Keratinocyte (primary cell): ENCODE data around the gene RAI2. TPM values are rescaled to one million over a fixed set of nuclear protein-coding genes. Genes with fewer than 3 reads are reported as not detected.

ENCODE experiments used
- DNase-seq: peaks from one replicate; pipeline ENCODE4 v3.0.0-alpha.2; 2011; ENCODE audit warnings: low read depth, missing footprints, low spot score
- FAIRE-seq: peaks from 2 replicates; lab custom pipeline; 2011; peaks lifted over from hg19 to GRCh38; lab: Jason Lieb, UNC
- H2AFZ ChIP-seq: 2 replicates; pipeline ENCODE4 v1.6.0; 2012; ENCODE audit warnings: low read length, control low read depth, inconsistent platforms; ENCODE audit not compliant: control insufficient read depth
- H3K27ac ChIP-seq: 2 replicates; pipeline ENCODE4 v1.5.1; 2011; ENCODE audit warnings: low read length; ENCODE audit not compliant: control insufficient read depth, insufficient read depth
- H3K27me3 ChIP-seq: 3 replicates; pipeline ENCODE4 v1.6.0; 2011; ENCODE audit warnings: low read length; ENCODE audit not compliant: control insufficient read depth, insufficient read depth; ENCODE audit errors: extremely low read depth
- H3K36me3 ChIP-seq, 2 experiments: 2 replicates in 1 of 2; 3 replicates in 1 of 2; pipeline ENCODE4 v1.5.1; 2011; ENCODE audit warnings: low read length in 2 of 2, mild to moderate bottlenecking in 1 of 2; ENCODE audit not compliant: control insufficient read depth in 2 of 2, insufficient read depth in 2 of 2; ENCODE audit errors: extremely low read depth in 1 of 2
- H3K4me1 ChIP-seq: 3 replicates; pipeline ENCODE4 v1.5.1; 2011; ENCODE audit warnings: low read length; ENCODE audit not compliant: control insufficient read depth, insufficient read depth; ENCODE audit errors: extremely low read depth
- H3K4me2 ChIP-seq: 3 replicates; pipeline ENCODE4 v1.6.0; 2011; ENCODE audit warnings: low read depth, low read length; ENCODE audit not compliant: control insufficient read depth, insufficient read depth; ENCODE audit errors: extremely low read depth
- H3K4me3 ChIP-seq, 3 experiments: fragments of 200-600 bp in 1 of 3; sonication (generic) in 1 of 3; 2 replicates in 2 of 3; 3 replicates in 1 of 3; pipeline ENCODE4 v1.5.1; 2011 to 2016; ENCODE audit warnings: low read length in 3 of 3, mild to moderate bottlenecking in 3 of 3, control low read depth in 2 of 3, inconsistent platforms in 1 of 3, low read depth in 1 of 3, mixed read lengths in 1 of 3, mixed run types in 1 of 3, moderate library complexity in 1 of 3; ENCODE audit not compliant: control insufficient read depth in 2 of 3, insufficient read depth in 2 of 3; ENCODE audit errors: extremely low read depth in 1 of 3
- H3K79me2 ChIP-seq: 2 replicates; pipeline ENCODE4 v1.6.0; 2012; ENCODE audit warnings: low read length; ENCODE audit not compliant: control insufficient read depth, insufficient read depth
- H3K9ac ChIP-seq: 3 replicates; pipeline ENCODE4 v1.6.0; 2011; ENCODE audit warnings: low read length; ENCODE audit not compliant: control insufficient read depth, insufficient read depth; ENCODE audit errors: extremely low read depth
- H3K9me1 ChIP-seq: 3 replicates; pipeline ENCODE4 v1.6.0; 2011; ENCODE audit warnings: low read length; ENCODE audit not compliant: control insufficient read depth, insufficient read depth; ENCODE audit errors: extremely low read depth
- H3K9me3 ChIP-seq: 2 replicates; pipeline ENCODE4 v1.5.1; 2012; ENCODE audit warnings: low read depth, low read length; ENCODE audit not compliant: control insufficient read depth
- H4K20me1 ChIP-seq: 3 replicates; pipeline ENCODE4 v1.6.0; 2011; ENCODE audit warnings: low read length; ENCODE audit not compliant: control insufficient read depth, insufficient read depth; ENCODE audit errors: extremely low read depth
- EZH2 ChIP-seq: IDR thresholded peaks from one replicate; pipeline ENCODE4 v1.6.1; 2012; ENCODE audit warnings: inconsistent platforms, mild to moderate bottlenecking, low read length, moderate library complexity
- dilution Hi-C: fragments of 300-500 bp; cut with MboI; formaldehyde crosslinking; loops from one replicate; pipeline ENCODE4 v1.7.0; 2020; ENCODE audit warnings: low sequenced_read_pairs; ENCODE audit not compliant: extremely low pct_ligation_motif_present
- polyA minus RNA-seq, 3 experiments: library from RNA; depleted of rRNA, polyadenylated mRNA; stranded (reverse); fragments of >200 nt; gene quantifications; 1 replicate in 1 of 3; 2 replicates in 1 of 3; 3 replicates in 1 of 3; pipeline ENCODE4 v1.2.3, GENCODE V29; 2011
- polyA plus RNA-seq, 5 experiments: library from polyadenylated mRNA; depleted of rRNA in 3 of 5; stranded (reverse) in 3 of 5; stranded (forward) in 1 of 5; unstranded in 1 of 5; fragments of >200 nt; gene quantifications; 1 replicate in 1 of 5; 2 replicates in 3 of 5; 3 replicates in 1 of 5; pipeline versions ENCODE4 v1.2.1 to v1.2.3, GENCODE V29; 2011 to 2012; ENCODE audit warnings: missing spikeins in 2 of 5, low read depth in 1 of 5, low replicate concordance in 1 of 5
- TF ChIP-seq, protein P1 (sequence below), 3 experiments: IDR thresholded peaks in 1 of 3; conservative IDR thresholded peaks in 1 of 3; optimal IDR thresholded peaks in 1 of 3; 2 replicates in 2 of 3; 3 replicates in 1 of 3; pipeline versions ENCODE3 to v1.5.1; 2011; ENCODE audit warnings: low read length in 3 of 3, mild to moderate bottlenecking in 3 of 3, moderate library complexity in 2 of 3, control low read depth in 1 of 3, inconsistent platforms in 1 of 3; ENCODE audit not compliant: insufficient read depth in 2 of 3; ENCODE audit errors: extremely low read depth in 1 of 3

The RAI2 gene
- polyA plus RNA-seq (not detected in 3 replicates), polyA minus RNA-seq (0.13 TPM in 1 of 3 replicates, not detected in the others)
- not detected for polyA plus RNA-seq (2011; ENCODE audit: low read depth)
- polyA plus RNA-seq (2011; cell fraction: cytosol; rRNA removed), result 0.05 and 0.08 TPM in 2 replicates
- 0.11 and 0.15 TPM in 2 replicates for polyA plus RNA-seq (2011; cell fraction: nucleus; rRNA removed)
- polyA plus RNA-seq (2012; ENCODE audit: low replicate concordance), result 0.07 TPM in 1 of 2 replicates, not detected in the other
- not detected for polyA minus RNA-seq (2011; cell fraction: cytosol; rRNA and poly(A)+ RNA removed)
- polyA minus RNA-seq (2011; cell fraction: nucleus; rRNA and poly(A)+ RNA removed), result not detected in 2 replicates

GRCh38 chrX:17860811-17861488 is at the start of gene RAI2:
Gene RAI2 (minus strand): TSS chrX:17861298. CDS start chrX:17802010, 59,288 bp downstream.
- Histone ChIP-seq H2AFZ (no peak within 1 kb of the TSS), H3K4me2 (no peak within 1 kb of the TSS)
- FAIRE-seq, result no peak

DNA sequence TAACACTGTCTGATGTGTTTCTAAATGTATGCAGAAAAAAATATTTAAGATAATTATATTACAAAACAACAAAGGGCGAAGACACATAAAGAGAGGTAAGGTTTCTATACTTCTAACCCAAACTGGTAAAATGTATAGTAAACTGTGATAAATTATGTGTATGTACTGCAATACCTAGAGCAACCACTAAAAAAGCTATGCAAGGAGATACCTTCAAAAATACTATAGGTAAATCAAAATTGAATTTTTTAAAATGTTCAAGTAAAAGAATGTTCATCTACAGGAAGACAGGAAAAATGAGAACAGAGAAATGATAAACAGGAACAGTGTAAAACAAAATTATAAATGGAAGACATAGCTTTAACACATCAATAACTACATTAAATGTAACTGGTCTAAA is 27.3 kb upstream of the RAI2 start:
- H3K9ac ChIP-seq, result no peak overlapping the region
- no peaks in the 10 kb centered on the region for H3K4me1 ChIP-seq
- H3K9me3 ChIP-seq, result no peaks in the 10 kb centered on the region
- no peak for DNase-seq
- H3K4me3 ChIP-seq, result no peak overlapping the region
- H3K79me2 ChIP-seq, result no peaks in the 10 kb centered on the region
- H2AFZ ChIP-seq, result no peak overlapping the region
- no peak for FAIRE-seq
- H3K4me2 ChIP-seq, result no peak overlapping the region
- TF ChIP-seq, protein P1, sequence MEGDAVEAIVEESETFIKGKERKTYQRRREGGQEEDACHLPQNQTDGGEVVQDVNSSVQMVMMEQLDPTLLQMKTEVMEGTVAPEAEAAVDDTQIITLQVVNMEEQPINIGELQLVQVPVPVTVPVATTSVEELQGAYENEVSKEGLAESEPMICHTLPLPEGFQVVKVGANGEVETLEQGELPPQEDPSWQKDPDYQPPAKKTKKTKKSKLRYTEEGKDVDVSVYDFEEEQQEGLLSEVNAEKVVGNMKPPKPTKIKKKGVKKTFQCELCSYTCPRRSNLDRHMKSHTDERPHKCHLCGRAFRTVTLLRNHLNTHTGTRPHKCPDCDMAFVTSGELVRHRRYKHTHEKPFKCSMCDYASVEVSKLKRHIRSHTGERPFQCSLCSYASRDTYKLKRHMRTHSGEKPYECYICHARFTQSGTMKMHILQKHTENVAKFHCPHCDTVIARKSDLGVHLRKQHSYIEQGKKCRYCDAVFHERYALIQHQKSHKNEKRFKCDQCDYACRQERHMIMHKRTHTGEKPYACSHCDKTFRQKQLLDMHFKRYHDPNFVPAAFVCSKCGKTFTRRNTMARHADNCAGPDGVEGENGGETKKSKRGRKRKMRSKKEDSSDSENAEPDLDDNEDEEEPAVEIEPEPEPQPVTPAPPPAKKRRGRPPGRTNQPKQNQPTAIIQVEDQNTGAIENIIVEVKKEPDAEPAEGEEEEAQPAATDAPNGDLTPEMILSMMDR (optimal IDR thresholded peaks at IDR 0.05 in 1 of 3, IDR thresholded peaks at IDR 0.05 in 1 of 3, conservative IDR thresholded peaks at IDR 0.05 in 1 of 3; ENCODE audit: extremely low read depth in 1 of 3, insufficient read depth in 2 of 3, low read length in 3 of 3), result no peak
- TF ChIP-seq EZH2, result no peak
- dilution Hi-C loops, result no loop called here
- H3K9me1 ChIP-seq, result no peaks in the 10 kb centered on the region
- no peaks in the 10 kb centered on the region for H3K36me3 ChIP-seq
- H4K20me1 ChIP-seq, result no peaks in the 10 kb centered on the region
- H3K27ac ChIP-seq, result no peak overlapping the region
- H3K27me3 ChIP-seq, result peaks cover 6% of the 10 kb centered on the region

More at GRCh38 chrX:17860811-17861488, at the start of gene RAI2:
- Histone ChIP-seq H3K79me2 (no peaks in the 10 kb centered on the region), H3K9me3 (no peaks in the 10 kb centered on the region), H3K36me3 (no peaks in the 10 kb centered on the region), H3K9me1 (no peaks in the 10 kb centered on the region), H3K27me3 (peaks cover 50% of the 10 kb centered on the region), H3K4me1 (no peaks in the 10 kb centered on the region), H3K9ac (no peak within 1 kb of the TSS), H3K4me3 (peak within 1 kb of the TSS in 1 of 3 experiments; percentile 20), H3K27ac (no peak within 1 kb of the TSS), H4K20me1 (no peaks in the 10 kb centered on the region)
- no peak for TF ChIP-seq EZH2
- TF ChIP-seq, protein P1 (optimal IDR thresholded peaks at IDR 0.05 in 1 of 3, IDR thresholded peaks at IDR 0.05 in 1 of 3, conservative IDR thresholded peaks at IDR 0.05 in 1 of 3; ENCODE audit: extremely low read depth in 1 of 3, insufficient read depth in 2 of 3, low read length in 3 of 3), result no peak
- dilution Hi-C loops, result no loop called here
- no peak for DNase-seq
